HG03097 (cell line): ENCODE data around the gene MLLT1.

Experiments
- ATAC-seq: cut with Tn5 transposase; IDR thresholded peaks from one replicate; pipeline ENCODE4 v1.9.1; 2021; ENCODE audit not compliant: unreplicated experiment, low FRiP score

Gene MLLT1

DNA sequence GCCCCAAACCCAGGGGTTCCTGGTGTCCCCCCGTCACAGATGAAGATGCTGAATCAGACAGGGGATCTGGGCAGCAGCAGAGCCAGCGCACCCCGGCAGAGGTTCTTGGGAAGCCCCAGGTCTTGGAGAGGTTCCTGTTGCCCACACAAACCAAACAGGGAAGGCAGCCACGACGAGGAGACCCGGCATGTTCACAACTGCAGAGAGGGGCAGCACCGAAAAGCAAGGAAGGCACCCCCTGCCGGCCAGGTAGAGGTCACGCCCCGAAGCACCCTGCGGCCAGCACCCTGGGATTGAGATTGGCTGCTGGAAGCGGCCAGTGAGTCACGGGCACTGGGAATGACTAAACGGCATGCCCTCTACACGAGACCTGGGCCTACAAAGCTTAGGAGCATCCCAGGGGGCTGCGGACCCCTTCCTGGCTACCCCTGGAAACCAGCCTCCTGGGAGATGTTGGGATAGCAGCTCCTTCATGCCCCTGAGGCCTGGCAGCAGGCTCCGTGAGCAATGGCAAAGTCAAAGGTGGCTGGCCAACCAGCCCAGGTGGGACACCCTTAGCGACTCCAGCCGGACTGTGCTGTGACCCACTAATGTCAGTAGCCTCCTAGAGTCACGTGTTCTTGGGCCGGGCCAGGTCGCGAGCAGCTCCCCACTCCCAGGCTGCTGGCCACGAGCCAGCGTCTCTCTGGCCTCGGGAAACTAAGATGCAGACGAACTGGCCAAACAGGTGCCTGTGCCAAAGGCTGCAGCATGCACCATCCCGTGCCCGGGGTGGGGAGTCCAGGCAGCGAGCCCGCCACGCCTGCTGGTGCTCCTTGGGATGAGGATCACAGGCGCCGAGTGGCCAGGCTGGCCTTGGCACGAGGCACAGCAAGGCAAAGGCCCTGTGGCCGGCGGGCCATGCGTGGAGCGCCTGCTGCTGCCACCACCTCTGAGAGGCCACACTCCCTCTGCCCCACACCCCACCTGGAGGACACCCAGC lies 43.2 kb downstream of the MLLT1 start:
- no peak for ATAC-seq

DNA sequence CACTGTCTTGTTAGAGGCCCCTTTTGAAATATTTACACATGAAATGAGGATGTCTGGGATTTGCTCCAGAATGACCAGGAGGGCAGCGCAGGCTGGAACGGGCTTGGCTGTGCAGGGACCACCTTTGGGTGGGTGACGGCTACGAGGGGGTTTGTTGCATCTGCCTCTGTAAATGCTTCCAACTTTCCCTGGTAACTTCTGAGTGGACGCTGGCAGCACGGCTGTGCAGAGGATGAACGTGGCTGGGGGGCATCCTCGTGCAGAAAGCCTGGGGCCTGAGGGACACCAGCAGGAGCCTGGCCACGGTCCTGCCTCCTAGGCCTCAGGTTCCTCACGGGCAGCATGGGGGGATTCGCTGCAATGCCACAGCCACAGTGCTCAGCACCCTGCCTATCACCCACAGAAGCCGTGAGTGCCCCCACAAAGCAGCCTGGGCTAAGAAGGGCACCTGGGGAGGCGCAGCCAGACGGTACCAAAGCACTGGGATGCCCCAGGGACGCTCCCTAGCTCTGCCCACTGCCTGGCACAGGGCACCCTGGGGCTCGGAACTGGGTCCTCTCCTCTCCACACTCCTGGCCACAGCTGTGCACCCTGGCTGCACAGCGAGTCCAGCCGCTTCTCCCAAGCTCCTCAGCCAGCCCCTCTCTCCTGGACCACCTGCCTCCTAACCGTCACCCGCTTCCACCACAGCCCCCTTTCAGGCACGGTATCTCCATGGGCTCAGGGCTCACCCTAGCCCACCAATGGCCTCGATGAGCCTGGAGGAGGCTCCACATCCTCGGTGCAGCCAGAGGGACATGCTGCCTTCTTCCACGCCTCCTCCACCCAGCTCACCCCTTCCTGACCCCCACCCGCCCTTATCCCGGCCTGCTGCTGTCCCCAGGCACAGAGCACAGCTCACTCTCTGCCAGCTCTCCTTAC lies 44.5 kb downstream of the MLLT1 start:
- no peak for ATAC-seq

DNA sequence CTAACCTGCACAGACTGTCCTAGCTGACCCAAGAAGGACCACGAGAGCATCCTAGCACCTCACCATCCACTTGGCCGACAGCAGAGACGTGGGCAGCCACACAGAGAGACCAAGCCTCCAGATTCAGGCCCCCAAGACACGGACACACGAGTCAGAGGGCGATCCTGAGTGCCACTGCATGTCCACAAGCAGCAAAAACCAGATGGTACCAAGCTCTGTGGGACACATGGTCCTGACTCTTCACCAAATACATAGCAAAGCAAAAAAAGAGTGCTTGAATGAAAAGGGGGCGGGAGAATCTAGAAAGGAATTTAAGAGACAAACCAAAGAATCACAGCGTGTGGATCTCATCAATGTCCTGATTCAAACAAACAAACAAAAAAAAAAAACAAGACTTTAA lies 45.2 kb downstream of the MLLT1 start:
- no peak for ATAC-seq

DNA sequence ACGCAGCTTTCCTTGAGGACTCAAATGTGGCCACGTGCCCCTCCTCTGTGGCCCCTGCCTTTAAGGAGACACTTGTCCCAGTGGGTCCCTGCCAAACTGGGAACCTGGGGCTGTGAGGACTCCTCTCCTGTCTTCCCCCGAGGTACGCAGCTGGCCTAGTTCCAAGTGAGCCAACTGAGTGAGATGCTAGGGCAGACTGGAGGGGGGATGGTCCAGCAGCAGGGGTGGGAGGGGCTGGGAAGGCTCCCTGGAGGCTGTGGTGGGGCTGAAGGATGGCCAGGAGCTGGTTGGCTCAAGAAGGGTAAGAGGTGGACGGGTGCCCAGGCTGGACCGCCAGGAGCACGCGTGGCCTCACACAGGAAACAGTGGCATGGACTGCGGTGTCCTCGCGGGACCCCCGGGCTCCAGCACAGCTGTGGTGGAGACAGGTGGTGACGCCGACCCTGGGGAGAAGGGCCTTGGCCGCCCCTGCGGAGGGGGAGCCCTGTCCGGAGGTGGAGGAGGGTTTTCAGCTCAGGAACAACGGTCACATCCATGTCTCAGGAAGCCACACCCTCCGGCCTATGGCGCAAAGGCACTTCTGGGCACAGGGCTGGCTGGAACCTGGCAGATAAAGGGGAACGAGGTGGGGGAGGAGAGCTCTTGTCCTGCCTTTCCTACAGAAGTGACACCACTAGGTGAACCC lies 45.8 kb downstream of the MLLT1 start:
- no peak for ATAC-seq

DNA sequence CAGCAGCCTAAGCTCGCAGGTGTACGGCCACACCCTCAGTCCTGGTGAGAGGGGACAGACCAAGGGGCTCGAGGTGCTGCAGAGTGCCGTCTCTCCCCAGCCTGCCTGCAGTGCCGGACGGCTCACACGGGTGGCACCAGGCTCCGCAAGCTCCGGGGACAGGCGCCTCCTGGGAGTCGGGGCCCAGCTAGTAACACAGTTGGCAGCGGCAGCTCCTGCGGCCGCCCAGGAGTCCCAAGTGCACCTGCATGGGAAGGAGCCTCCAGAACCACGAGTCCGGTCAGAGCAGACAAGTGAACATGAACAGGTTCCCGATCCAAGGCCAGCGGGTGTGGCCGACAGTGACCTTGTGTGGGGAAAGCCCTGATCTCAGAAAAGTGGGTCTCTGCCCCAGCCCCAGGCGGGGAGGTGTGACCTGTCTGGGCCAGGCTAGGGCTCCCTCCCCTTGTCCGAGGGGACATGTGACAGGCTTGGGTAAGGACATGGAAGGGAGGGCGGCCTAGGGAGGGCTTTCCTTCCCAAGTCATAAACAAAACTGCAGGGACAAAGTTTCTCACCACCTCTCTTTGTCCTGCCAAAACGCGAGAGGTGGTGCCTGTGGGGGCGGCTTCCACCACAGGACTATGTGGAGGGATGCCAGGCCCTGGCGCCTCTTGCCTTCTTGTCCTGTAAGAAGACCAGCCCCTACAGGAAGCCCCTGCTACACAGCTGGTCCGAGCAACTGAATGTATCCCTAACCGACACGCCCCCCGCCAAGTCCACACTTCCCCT lies 46.5 kb downstream of the MLLT1 start:
- ATAC-seq = no peak

DNA sequence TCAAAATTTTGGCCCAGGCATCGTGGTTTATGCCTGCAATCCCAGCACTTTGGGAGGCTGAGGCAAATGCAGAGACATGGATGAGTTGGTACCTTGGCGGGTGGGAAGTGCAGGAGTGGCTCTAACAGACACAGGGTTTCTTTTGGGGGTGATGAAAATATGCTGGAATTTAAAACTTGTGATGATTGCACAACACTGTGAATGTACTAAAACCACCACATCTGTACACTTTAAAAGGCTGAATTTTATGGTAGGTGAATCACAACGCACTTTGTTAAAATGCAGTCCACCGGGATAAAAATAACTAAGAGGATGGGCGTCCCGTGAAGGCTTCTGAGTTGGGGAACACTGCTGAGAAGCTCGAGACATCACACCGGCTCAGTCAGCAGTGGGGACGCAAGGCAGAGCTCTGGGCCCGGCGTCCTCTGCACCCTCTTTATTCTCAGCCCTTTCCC lies 47.1 kb downstream of the MLLT1 start:
- no peak for ATAC-seq

GRCh38 chr19:6230991-6231448 lies 48.8 kb downstream of the MLLT1 start:
- ATAC-seq = no peak

DNA sequence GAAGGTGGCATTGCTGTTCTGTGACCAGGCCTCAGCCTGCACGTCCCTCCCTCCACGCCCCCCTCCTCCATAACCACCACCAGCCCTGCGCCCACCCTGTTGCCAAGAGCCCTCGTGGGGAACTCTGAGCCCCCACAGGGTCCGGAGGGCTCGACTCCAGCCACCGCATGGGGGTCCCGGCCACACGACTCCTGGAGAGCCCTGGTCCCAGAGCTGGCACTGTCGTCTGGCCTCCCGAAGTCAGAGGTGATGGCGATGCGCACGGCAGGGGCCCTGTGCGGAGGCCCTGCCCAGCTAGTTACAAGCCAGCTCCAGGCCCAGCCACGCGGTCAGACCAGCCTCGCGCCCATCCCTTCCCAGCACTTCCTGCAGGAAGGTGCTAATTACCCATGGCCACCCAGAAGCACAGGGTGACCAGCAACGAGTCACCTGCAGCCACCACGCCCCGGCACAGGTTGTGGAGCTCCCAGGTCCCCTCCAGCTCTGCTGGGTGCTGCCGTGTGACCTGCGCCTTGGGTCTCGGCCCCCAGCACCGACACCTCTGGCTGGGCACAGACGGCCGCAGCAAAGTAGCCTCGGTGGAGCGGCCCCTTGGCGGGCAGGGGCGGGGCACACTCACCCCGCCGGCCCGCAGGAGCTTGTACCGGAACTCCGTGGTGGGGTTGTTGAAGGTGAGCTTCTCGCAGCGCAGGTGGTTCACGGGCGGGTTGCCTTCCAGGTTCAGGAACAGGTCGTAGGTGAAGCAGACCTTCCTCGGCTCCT lies 49.6 kb downstream of the MLLT1 start:
- no peak for ATAC-seq

DNA sequence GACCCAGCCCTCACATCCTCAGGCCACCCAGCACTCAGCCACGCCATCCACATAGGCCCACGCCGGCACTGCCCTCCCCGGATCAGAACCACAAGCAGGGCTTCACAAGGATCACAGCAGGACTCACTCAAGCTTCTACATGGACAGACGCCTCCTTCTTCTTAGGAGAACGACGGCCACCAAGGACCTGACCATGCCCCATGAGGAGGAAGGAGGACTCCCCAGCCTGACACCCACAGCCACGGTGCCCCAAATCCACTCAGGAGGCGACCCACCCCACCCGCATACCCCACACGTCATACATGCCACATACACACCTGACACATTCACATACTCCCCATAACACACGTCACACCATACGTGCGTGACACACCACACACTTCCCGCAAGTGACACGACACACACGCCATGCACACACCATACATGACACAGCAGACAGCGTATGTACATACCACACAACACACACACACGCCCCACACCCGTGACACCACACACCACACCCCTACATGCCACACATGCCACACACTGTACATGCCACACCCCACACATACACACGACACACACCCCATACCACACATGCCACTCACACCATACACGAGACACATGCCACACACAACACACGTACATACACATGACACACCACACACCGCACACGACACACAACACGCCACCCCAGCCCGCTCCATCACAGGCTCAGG lies 50.4 kb downstream of the MLLT1 start:
- ATAC-seq = no peak

DNA sequence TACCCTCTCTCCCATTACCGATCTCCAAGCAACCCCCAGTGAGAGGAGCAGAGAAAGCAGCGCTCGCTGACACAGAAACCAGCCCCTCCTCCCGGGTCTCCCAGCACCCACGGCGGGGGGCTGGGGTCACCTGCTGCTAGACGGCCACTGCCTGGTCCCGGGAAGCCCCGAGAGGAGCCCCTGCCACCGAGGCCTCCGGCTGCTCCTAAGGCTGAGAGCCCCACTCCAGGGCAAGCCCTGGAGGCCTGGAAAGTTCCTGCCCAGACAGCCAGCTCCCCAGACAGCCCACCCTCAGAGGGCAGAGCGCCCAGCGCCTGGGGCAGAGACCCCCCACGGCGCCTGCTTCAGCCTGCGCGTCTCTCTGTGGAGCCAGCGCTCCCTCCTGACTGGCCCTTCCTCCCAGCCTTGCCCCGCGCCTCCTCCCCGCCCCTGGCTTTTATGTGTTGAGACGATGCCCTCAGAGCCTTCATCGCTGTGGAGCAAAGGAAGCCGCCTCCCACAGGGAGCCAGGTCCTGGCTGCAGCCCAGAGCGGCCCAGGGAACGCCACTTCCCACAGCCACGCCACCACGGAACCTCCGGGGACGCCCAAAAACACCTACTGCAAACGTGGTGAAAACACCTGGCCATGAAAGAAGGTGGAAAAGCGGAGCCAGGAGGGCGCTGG lies 51.1 kb downstream of the MLLT1 start:
- ATAC-seq = no peak

GRCh38 chr19:6227936-6228325 lies 51.8 kb downstream of the MLLT1 start:
- ATAC-seq = no peak

DNA sequence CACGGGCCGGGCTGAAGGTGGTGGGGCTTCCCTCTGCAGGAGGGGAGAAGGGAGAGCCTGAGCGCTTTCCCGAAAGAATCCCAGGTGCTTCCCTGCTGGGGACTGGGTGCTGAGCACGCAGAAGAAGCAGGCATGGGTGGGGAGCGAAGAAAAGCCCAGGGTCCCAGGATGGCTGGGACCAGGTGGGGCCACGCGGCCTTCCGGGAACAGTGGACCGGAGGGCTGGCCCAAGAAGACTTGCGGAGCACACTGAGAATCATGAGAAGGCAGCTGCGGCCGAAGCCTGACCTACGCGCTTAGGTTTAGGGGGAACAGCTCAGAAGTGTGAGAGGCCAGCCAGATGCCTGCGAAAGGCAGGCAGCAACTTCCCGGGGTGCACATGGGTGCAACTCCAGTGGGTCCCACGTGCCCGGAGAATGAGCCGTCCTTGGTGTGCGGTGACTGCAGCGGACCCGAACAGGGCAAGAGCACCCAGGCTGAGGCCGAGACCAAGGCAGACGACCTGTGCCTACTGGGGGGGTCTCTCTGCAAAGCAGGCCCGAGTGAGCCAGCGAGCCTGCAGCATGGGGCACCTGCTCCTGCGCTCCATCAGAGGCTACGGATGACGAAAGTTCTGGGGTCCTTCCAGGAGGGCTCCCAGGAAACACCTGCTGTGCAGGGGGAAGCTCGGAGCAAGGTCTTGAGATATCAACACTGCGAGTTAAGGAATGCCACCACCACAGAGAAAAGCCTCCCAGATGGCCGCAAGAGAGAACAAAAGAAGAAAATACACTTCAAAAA lies 52.4 kb downstream of the MLLT1 start:
- ATAC-seq = no peak

DNA sequence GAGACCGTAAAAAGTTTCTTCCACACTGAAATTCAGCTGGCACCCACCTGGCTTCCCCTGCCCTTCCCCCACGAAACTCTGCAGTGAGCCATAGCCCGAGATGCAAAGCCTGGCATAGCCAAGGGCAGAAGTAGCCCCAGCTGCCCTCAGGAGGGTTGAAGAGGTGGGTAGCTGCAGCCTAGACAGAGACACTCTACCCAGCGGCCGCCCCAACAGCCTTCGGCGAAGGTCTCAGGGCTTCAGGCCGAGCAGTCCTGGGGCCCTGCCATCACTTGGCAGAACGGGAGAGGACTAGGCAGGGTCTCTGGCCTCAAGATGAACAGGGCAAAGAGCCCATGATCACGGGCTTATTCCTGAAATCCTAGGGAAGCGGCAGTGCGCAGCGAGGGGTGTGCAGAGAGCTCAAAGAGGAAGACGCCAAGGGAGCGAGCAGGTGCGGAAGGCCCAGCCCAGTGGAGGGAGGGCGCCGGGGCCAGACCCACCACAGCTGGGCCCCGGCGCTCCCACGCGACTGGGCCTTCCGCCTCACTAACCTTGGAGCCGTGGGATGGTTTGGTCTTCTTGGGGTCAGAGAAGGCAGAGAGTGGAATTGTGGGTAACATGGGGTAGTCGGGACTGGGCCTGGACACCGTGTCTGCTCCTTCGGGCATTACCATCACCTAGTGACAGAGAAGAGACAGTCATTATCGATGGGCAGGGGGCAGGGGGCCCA lies 53.2 kb downstream of the MLLT1 start:
- ATAC-seq = no peak

DNA sequence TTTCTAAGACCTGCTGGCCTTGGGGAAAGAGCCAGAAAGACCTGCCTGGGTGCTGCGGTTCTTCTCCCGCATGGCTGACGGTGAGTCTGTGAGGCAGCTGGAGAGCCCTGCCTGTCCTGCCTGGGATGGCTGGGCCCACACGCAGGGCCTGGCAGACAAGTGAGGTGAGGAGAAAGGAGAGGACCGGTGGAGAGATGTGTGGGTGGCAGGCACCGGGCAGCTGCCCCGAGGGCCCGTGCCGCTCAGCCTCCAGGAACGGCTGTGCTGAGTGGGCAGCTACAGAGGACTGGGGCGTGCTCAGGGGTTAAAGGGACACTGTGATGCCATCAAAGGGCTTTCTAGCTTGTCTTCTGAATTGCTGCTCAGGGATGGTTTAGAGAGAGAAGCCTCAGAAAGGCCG lies 53.8 kb downstream of the MLLT1 start:
- no peak for ATAC-seq

DNA sequence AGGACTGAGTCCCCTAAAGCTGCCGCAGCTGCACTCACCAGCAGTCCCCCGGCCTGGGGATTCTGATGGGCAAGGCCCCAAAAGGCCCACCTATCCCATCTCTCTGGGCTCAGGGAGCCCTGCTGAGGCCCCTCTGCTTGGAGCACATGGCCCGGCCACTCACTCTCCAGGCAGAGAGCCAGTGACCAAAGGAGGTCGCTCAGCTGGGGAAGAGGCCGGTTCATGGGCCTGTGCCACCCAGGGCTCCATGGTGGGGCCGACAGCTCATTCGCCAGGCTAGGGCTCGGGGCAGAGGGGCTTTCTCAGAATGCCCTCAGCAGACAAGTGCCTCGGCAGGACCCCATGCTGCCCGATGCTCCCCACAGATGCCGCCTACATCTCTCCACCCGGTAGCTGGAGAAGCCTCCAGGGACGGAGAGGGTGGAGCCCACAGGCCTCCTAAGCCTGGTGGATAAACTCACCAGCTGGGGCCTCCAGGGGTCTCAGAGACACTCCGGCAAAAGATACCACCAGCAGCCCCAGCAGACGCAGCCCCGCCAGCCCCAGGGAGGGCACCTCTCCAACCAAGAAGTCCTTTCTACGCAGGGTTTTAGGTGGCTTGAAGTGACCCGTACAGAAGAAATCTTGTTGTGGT lies 54.4 kb downstream of the MLLT1 start:
- no peak for ATAC-seq

DNA sequence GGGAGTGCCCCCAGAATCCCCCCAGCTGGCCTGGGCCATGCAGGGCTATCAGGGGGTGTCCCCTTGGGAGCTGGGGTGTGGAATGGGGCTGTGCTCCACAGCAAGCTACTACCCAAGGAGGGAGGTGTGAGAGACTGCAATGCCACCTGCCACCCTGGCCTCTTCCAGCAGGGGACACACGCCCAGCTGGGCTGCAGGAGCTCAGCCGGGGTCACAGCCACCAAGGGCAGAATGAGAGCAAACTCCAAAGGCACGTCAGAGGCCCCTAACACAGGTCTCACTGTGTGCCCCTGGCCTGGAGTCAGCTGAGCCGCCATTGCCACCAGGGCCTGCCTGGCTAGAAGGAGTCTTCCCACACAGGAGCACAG lies 55.5 kb downstream of the MLLT1 start:
- ATAC-seq = no peak
